ENCODE results near the gene FXYD4. TPM values are rescaled to one million over a fixed set of nuclear protein-coding genes. Genes with fewer than 3 reads are reported as not detected.

FXYD4 gene
- total RNA-seq, 1 donor from 2014 or later: not detected

- Mint-ChIP-seq H3K36me3 (ENCODE audit: low read depth) (peaks cover 86% of the 10 kb centered on the region), H3K9me3 (no peaks in the 10 kb centered on the region), H3K4me1 (ENCODE audit: low read depth) (peaks cover 54% of the 10 kb centered on the region), H3K4me3 (ENCODE audit: low read depth) (peak overlapping the region; percentile 85), H3K27ac (peak overlapping the region; percentile 54), H3K27me3 (ENCODE audit: low read depth) (no peaks in the 10 kb centered on the region)
- DNase-seq (ENCODE audit: low spot score): no peak
- intact Hi-C loops (cut with micrococcal nuclease): loop anchor here (5.0 kb wide), 2 partner anchors 202 to 253 kb away; no protein-coding TSS in a partner anchor
These were observed 23.4 kb downstream of the FXYD4 start for GRCh38 chr10:43394868-43395267.

GRCh38 chr10:43395571-43396060, 24.2 kb downstream of the FXYD4 start:
- no peaks in the 10 kb centered on the region for H3K9me3 Mint-ChIP-seq
- peak overlapping the region; percentile 85 for H3K4me3 Mint-ChIP-seq (ENCODE audit: low read depth)
- intact Hi-C loops (cut with micrococcal nuclease): loop anchor here (2.0 to 5.0 kb wide), 3 partner anchors 41 to 253 kb away; partner anchors contain the start of gene ZNF487
- no peaks in the 10 kb centered on the region for H3K27me3 Mint-ChIP-seq (ENCODE audit: low read depth)
- peak overlapping the region; percentile 86 for H3K27ac Mint-ChIP-seq
- H3K4me1 Mint-ChIP-seq (ENCODE audit: low read depth): peaks cover 54% of the 10 kb centered on the region
- DNase-seq (ENCODE audit: low spot score): no peak
- peaks cover 84% of the 10 kb centered on the region for H3K36me3 Mint-ChIP-seq (ENCODE audit: low read depth)

GRCh38 chr10:43396061-43396927, 24.9 kb downstream of the FXYD4 start:
- Mint-ChIP-seq H3K27me3 (ENCODE audit: low read depth) (no peaks in the 10 kb centered on the region), H3K4me3 (ENCODE audit: low read depth) (peak overlapping the region; percentile 85), H3K36me3 (ENCODE audit: low read depth) (peaks cover 86% of the 10 kb centered on the region), H3K4me1 (ENCODE audit: low read depth) (peaks cover 60% of the 10 kb centered on the region), H3K9me3 (no peaks in the 10 kb centered on the region), H3K27ac (peak overlapping the region; percentile 86)
- intact Hi-C loops (cut with micrococcal nuclease): loop anchor here (2.0 to 5.0 kb wide), 3 partner anchors 41 to 254 kb away; partner anchors contain the start of gene ZNF487
- DNase-seq (ENCODE audit: low spot score): peak; percentile 74

- no peaks in the 10 kb centered on the region for H3K27me3 Mint-ChIP-seq (ENCODE audit: low read depth)
- peaks cover 86% of the 10 kb centered on the region for H3K36me3 Mint-ChIP-seq (ENCODE audit: low read depth)
- peak overlapping the region; percentile 86 for H3K4me3 Mint-ChIP-seq (ENCODE audit: low read depth)
- peak overlapping the region; percentile 93 for H3K27ac Mint-ChIP-seq
- no peaks in the 10 kb centered on the region for H3K9me3 Mint-ChIP-seq
- intact Hi-C loops (cut with micrococcal nuclease): loop anchor here (1.0 to 5.0 kb wide), 5 partner anchors 10 to 255 kb away; partner anchors contain the start of gene ZNF487
- DNase-seq (ENCODE audit: low spot score): peak; percentile 84
- H3K4me1 Mint-ChIP-seq (ENCODE audit: low read depth): peaks cover 62% of the 10 kb centered on the region
These were observed 25.6 kb downstream of the FXYD4 start for GRCh38 chr10:43396928-43397624.

GRCh38 chr10:43398939-43399319, 27.5 kb downstream of the FXYD4 start:
- H3K27ac Mint-ChIP-seq: peak overlapping the region; percentile 90
- H3K9me3 Mint-ChIP-seq: no peaks in the 10 kb centered on the region
- DNase-seq (ENCODE audit: low spot score): no peak
- peaks cover 67% of the 10 kb centered on the region for H3K4me1 Mint-ChIP-seq (ENCODE audit: low read depth)
- intact Hi-C loops (cut with micrococcal nuclease): loop anchor here (5.0 kb wide), 2 partner anchors 198 to 257 kb away; no protein-coding TSS in a partner anchor
- peaks cover 88% of the 10 kb centered on the region for H3K36me3 Mint-ChIP-seq (ENCODE audit: low read depth)
- no peaks in the 10 kb centered on the region for H3K27me3 Mint-ChIP-seq (ENCODE audit: low read depth)
- H3K4me3 Mint-ChIP-seq (ENCODE audit: low read depth): peak overlapping the region; percentile 86

GRCh38 chr10:43399320-43400310, 28.2 kb downstream of the FXYD4 start:
- no peak for DNase-seq (ENCODE audit: low spot score)
- intact Hi-C loops (cut with micrococcal nuclease): loop anchor here (5.0 to 10.0 kb wide), 3 partner anchors 198 to 415 kb away; no protein-coding TSS in a partner anchor

GRCh38 chr10:43401627-43402026, 30.2 kb downstream of the FXYD4 start:
- DNase-seq (ENCODE audit: low spot score): no peak
- intact Hi-C loops (cut with micrococcal nuclease): loop anchor here (10.0 kb wide), 1 partner anchor 413 kb away; no protein-coding TSS in a partner anchor
- H3K4me3 Mint-ChIP-seq (ENCODE audit: low read depth): peak overlapping the region; percentile 45
- H3K27ac Mint-ChIP-seq: peak overlapping the region; percentile 48
- H3K9me3 Mint-ChIP-seq: no peaks in the 10 kb centered on the region
- peaks cover 65% of the 10 kb centered on the region for H3K4me1 Mint-ChIP-seq (ENCODE audit: low read depth)
- H3K27me3 Mint-ChIP-seq (ENCODE audit: low read depth): no peaks in the 10 kb centered on the region
- peaks cover 88% of the 10 kb centered on the region for H3K36me3 Mint-ChIP-seq (ENCODE audit: low read depth)

More at GRCh38 chr10:43399320-43400310, 28.2 kb downstream of the FXYD4 start:
- Mint-ChIP-seq H3K27me3 (ENCODE audit: low read depth) (no peaks in the 10 kb centered on the region), H3K27ac (peak overlapping the region; percentile 90), H3K4me1 (ENCODE audit: low read depth) (peaks cover 72% of the 10 kb centered on the region), H3K9me3 (no peaks in the 10 kb centered on the region), H3K4me3 (ENCODE audit: low read depth) (peak overlapping the region; percentile 64), H3K36me3 (ENCODE audit: low read depth) (peaks cover 88% of the 10 kb centered on the region)

- Mint-ChIP-seq H3K9me3 (no peaks in the 10 kb centered on the region), H3K36me3 (ENCODE audit: low read depth) (peaks cover 87% of the 10 kb centered on the region), H3K4me3 (ENCODE audit: low read depth) (peak overlapping the region; percentile 54), H3K27ac (peak overlapping the region; percentile 28), H3K27me3 (ENCODE audit: low read depth) (no peaks in the 10 kb centered on the region), H3K4me1 (ENCODE audit: low read depth) (peaks cover 64% of the 10 kb centered on the region)
- no peak for DNase-seq (ENCODE audit: low spot score)
- intact Hi-C loops (cut with micrococcal nuclease): loop anchor here (10.0 kb wide), 1 partner anchor 413 kb away; no protein-coding TSS in a partner anchor
These were observed 30.7 kb downstream of the FXYD4 start for GRCh38 chr10:43402176-43402575.

- intact Hi-C loops (cut with micrococcal nuclease): loop anchor here (10.0 kb wide), 1 partner anchor 412 kb away; no protein-coding TSS in a partner anchor
- peaks cover 61% of the 10 kb centered on the region for H3K4me1 Mint-ChIP-seq (ENCODE audit: low read depth)
- H3K36me3 Mint-ChIP-seq (ENCODE audit: low read depth): peaks cover 87% of the 10 kb centered on the region
- H3K9me3 Mint-ChIP-seq: no peaks in the 10 kb centered on the region
- H3K4me3 Mint-ChIP-seq (ENCODE audit: low read depth): peak overlapping the region; percentile 92
- no peak for DNase-seq (ENCODE audit: low spot score)
- no peaks in the 10 kb centered on the region for H3K27me3 Mint-ChIP-seq (ENCODE audit: low read depth)
- peak overlapping the region; percentile 88 for H3K27ac Mint-ChIP-seq
These were observed 31.5 kb downstream of the FXYD4 start for GRCh38 chr10:43402880-43403452.

GRCh38 chr10:43403911-43404703, 32.7 kb downstream of the FXYD4 start:
- Mint-ChIP-seq H3K27ac (peak overlapping the region; percentile 88), H3K27me3 (ENCODE audit: low read depth) (no peaks in the 10 kb centered on the region)
- intact Hi-C loops (cut with micrococcal nuclease): loop anchor here (10.0 kb wide), 1 partner anchor 411 kb away; no protein-coding TSS in a partner anchor

More at GRCh38 chr10:43403911-43404703, 32.7 kb downstream of the FXYD4 start:
- DNase-seq (ENCODE audit: low spot score): no peak
- Mint-ChIP-seq H3K9me3 (no peaks in the 10 kb centered on the region), H3K4me3 (ENCODE audit: low read depth) (peak overlapping the region; percentile 92), H3K4me1 (ENCODE audit: low read depth) (peaks cover 54% of the 10 kb centered on the region), H3K36me3 (ENCODE audit: low read depth) (peaks cover 88% of the 10 kb centered on the region)
